ENCODE measurements around the gene RFX2. TPM values are rescaled to one million over a fixed set of nuclear protein-coding genes. Genes with fewer than 3 reads are reported as not detected.

Gene RFX2
- total and polyA plus RNA-seq, 9 of the 15 experiments (the other 6 are each of a cell fraction or from before 2014, with no cell fraction given), result 3.6 to 18.7 (median 8.7) TPM

DNA sequence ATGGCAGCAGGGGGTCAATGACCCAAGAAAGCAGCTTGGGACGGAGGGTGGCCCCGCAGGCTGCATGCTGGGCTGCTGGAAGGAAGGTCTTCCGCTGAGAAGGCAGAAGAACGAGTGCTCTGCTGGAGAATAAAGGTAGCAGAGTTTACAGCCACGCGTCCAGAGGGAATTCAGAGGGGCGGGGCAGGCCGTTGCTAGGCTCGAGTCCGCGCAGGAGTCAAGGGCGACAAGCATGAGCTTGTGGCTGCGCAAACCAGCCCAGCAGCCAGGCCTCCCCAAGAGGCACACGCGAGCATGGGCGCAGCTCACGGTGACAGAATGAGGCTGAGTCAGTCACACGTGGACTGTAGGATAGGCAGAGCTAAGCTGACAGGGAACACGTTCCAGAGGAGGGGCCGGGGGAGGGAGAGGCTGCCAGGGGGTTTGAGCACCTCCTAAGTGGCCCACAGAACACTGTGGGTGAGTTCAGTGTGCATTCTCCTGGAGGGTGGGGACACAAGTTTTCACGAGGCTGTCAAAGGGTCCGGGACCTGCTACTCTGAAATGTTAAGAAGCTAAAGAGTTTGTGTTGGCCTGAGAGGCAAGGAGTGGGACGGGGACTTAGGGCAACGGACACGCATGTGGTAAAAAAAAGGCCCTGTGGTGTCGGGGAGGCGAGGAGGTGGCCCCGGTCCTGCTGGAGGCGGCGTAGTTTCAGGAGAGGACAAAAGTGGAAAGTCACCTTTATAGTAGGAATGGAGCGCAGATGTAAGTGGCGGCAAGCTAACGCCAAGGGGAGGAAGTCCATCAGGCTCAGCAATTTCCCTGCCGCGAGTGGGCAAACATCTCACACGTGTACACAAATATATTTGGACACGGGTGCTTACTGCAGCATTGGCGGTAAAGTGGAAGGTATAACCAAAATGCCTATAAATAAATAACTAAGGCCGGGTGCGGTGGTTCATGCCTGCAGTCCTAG is 17.7 kb downstream of the RFX2 start (continued):
- TF ChIP-seq, protein P1, sequence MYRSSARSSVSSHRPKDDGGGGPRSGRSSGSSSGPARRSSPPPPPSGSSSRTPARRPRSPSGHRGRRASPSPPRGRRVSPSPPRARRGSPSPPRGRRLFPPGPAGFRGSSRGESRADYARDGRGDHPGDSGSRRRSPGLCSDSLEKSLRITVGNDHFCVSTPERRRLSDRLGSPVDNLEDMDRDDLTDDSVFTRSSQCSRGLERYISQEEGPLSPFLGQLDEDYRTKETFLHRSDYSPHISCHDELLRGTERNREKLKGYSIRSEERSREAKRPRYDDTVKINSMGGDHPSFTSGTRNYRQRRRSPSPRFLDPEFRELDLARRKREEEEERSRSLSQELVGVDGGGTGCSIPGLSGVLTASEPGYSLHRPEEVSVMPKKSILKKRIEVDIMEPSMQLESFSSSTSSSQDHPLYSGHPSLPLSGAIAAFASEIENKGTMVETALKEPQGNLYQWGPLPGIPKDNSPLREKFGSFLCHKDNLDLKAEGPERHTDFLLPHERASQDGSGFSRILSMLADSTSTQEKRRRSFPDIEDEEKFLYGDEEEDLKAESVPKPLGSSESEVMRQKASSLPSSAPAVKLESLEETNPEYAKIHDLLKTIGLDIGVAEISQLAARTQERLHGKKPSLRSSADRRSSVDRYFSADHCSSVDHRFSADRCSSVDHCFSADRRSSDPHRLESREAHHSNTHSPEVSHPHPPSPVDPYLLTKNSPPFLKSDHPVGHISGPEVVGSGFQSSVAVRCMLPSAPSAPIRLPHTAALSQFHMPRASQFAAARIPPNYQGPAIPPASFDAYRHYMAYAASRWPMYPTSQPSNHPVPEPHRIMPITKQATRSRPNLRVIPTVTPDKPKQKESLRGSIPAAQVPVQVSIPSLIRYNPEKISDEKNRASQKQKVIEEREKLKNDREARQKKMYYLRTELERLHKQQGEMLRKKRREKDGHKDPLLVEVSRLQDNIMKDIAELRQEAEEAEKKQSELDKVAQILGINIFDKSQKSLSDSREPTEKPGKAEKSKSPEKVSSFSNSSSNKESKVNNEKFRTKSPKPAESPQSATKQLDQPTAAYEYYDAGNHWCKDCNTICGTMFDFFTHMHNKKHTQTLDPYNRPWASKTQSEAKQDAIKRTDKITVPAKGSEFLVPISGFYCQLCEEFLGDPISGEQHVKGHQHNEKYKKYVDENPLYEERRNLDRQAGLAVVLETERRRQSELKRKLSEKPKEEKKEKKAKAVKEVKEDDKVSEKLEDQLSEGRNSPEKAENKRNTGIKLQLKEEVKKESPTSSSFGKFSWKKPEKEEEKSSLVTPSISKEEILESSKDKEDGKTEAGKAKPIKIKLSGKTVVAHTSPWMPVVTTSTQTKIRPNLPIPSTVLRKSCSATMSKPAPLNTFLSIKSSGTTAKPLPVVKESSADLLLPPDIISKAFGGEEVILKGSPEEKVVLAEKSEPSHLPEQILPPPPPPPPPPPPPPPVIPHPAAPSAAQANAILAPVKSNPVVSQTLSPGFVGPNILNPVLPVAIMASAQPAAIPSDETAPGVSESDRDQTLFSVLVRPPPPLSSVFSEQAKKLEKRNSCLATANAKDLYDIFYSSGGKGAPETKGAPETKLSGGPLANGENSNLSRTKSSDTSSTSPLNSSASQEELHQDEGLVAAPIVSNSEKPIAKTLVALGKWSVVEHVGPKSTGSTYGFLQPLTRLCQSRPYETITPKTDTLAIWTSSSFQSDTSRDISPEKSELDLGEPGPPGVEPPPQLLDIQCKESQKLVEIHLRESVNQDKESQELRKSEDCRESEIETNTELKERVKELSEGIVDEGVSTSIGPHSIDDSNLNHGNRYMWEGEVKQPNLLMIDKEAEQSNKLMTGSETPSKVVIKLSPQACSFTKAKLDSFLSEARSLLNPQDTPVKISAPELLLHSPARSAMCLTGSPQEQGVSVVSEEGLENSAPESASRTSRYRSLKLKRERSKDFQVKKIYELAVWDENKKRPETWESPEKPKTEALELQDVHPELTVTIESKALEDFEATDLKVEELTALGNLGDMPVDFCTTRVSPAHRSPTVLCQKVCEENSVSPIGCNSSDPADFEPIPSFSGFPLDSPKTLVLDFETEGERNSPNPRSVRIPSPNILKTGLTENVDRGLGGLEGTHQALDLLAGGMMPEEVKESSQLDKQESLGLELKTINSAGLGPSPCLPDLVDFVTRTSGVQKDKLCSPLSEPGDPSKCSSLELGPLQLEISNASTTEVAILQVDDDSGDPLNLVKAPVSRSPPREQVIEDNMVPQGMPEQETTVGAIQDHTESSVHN (IDR thresholded peaks at IDR 0.05; ENCODE audit: borderline replicate concordance in 1 of 2, low read depth in 1 of 2), result peak in 1 of 2 experiments; percentile 85; a peak in 2 of 4 replicates
- TF ChIP-seq FOXP1 (CRISPR knock-in tag; IDR thresholded peaks at IDR 0.05) (0 out of 2 replicates have a peak, but pooled peaks have one; percentile 43), TAL1 (IDR thresholded peaks at IDR 0.05) (no peak), ELF2 (CRISPR knock-in tag; IDR thresholded peaks at IDR 0.05) (no peak), TEAD1 (CRISPR knock-in tag; IDR thresholded peaks at IDR 0.05) (peak; percentile 4 to 96; a peak in 2 of 4 replicates), ESRRA (IDR thresholded peaks at IDR 0.05; ENCODE audit: borderline replicate concordance, low read depth) (peak; percentile 38; the same call in 1 of the 2 replicates), XRCC5 (IDR thresholded peaks at IDR 0.05; ENCODE audit: low read depth, low read length) (peak; percentile 51; the same call in 1 of the 2 replicates)
- TF ChIP-seq, protein P2, sequence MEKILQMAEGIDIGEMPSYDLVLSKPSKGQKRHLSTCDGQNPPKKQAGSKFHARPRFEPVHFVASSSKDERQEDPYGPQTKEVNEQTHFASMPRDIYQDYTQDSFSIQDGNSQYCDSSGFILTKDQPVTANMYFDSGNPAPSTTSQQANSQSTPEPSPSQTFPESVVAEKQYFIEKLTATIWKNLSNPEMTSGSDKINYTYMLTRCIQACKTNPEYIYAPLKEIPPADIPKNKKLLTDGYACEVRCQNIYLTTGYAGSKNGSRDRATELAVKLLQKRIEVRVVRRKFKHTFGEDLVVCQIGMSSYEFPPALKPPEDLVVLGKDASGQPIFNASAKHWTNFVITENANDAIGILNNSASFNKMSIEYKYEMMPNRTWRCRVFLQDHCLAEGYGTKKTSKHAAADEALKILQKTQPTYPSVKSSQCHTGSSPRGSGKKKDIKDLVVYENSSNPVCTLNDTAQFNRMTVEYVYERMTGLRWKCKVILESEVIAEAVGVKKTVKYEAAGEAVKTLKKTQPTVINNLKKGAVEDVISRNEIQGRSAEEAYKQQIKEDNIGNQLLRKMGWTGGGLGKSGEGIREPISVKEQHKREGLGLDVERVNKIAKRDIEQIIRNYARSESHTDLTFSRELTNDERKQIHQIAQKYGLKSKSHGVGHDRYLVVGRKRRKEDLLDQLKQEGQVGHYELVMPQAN (IDR thresholded peaks at IDR 0.05; ENCODE audit: borderline replicate concordance), result peak; percentile 86; the same call in 1 of the 2 replicates
- TF ChIP-seq, protein P3, sequence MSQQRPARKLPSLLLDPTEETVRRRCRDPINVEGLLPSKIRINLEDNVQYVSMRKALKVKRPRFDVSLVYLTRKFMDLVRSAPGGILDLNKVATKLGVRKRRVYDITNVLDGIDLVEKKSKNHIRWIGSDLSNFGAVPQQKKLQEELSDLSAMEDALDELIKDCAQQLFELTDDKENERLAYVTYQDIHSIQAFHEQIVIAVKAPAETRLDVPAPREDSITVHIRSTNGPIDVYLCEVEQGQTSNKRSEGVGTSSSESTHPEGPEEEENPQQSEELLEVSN (IDR thresholded peaks at IDR 0.05; ENCODE audit: borderline replicate concordance in 1 of 2, extremely low read depth in 1 of 2, insufficient read depth in 1 of 2, insufficient read length in 1 of 2, low read depth in 1 of 2, low read length in 1 of 2, poor library complexity in 1 of 2, severe bottlenecking in 1 of 2), result peak; percentile 75 to 81
- TF ChIP-seq, protein P4, sequence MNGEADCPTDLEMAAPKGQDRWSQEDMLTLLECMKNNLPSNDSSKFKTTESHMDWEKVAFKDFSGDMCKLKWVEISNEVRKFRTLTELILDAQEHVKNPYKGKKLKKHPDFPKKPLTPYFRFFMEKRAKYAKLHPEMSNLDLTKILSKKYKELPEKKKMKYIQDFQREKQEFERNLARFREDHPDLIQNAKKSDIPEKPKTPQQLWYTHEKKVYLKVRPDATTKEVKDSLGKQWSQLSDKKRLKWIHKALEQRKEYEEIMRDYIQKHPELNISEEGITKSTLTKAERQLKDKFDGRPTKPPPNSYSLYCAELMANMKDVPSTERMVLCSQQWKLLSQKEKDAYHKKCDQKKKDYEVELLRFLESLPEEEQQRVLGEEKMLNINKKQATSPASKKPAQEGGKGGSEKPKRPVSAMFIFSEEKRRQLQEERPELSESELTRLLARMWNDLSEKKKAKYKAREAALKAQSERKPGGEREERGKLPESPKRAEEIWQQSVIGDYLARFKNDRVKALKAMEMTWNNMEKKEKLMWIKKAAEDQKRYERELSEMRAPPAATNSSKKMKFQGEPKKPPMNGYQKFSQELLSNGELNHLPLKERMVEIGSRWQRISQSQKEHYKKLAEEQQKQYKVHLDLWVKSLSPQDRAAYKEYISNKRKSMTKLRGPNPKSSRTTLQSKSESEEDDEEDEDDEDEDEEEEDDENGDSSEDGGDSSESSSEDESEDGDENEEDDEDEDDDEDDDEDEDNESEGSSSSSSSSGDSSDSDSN (IDR thresholded peaks at IDR 0.05; ENCODE audit: borderline replicate concordance in 1 of 2, low read depth in 2 of 2, low read length in 2 of 2), result peak; percentile 25 to 72; a peak in 3 of 4 replicates
